Mesenchymal stem cell (in vitro differentiated cells and primary cell): ENCODE measurements around the gene PSMA6.

Experiments used
- DNase-seq: peaks from one replicate; pipeline ENCODE4 v3.0.0-alpha.2; 2013
- H2AFZ ChIP-seq: one replicate; pipeline ENCODE4 v1.6.1; 2013; ENCODE audit warnings: low read depth, mild to moderate bottlenecking, control low read depth, inconsistent platforms, low read length, moderate library complexity
- H2AK5ac ChIP-seq: 2 replicates; pipeline ENCODE4 v1.6.1; 2013; ENCODE audit warnings: low read length, moderate library complexity, mild to moderate bottlenecking, inconsistent platforms; ENCODE audit not compliant: severe bottlenecking
- H2BK120ac ChIP-seq: one replicate; pipeline ENCODE4 v1.6.1; 2013; ENCODE audit warnings: low read depth, mild to moderate bottlenecking, inconsistent platforms, low read length, moderate library complexity
- H2BK12ac ChIP-seq, 2 experiments: one replicate each; pipeline ENCODE4 v1.6.1; 2013; ENCODE audit warnings: inconsistent platforms in 2 of 2, low read length in 2 of 2, mild to moderate bottlenecking in 2 of 2, moderate library complexity in 2 of 2, control low read depth in 1 of 2
- H2BK15ac ChIP-seq: one replicate; pipeline ENCODE4 v1.6.1; 2013; ENCODE audit warnings: mild to moderate bottlenecking, low read depth, inconsistent platforms; ENCODE audit not compliant: poor library complexity, severe bottlenecking
- H2BK5ac ChIP-seq: 2 replicates; pipeline ENCODE4 v1.6.1; 2013; ENCODE audit warnings: low read depth, mild to moderate bottlenecking, low read length, control low read depth, inconsistent platforms; ENCODE audit not compliant: poor library complexity, severe bottlenecking
- H3K14ac ChIP-seq, 2 experiments: one replicate each; pipeline ENCODE4 v1.6.1; 2013; ENCODE audit warnings: inconsistent platforms in 2 of 2, low read length in 2 of 2, control low read depth in 1 of 2, mild to moderate bottlenecking in 1 of 2, moderate library complexity in 1 of 2
- H3K18ac ChIP-seq, 2 experiments: one replicate each; pipeline ENCODE4 v1.6.1; 2013; ENCODE audit warnings: inconsistent platforms in 2 of 2, low read length in 2 of 2, control low read depth in 1 of 2, low read depth in 1 of 2, mild to moderate bottlenecking in 1 of 2
- H3K23ac ChIP-seq, 2 experiments: one replicate each; pipeline ENCODE4 v1.6.1; 2013; ENCODE audit warnings: inconsistent platforms in 2 of 2, low read length in 2 of 2, mild to moderate bottlenecking in 2 of 2, moderate library complexity in 2 of 2, control low read depth in 1 of 2
- H3K27ac ChIP-seq: 2 replicates; pipeline ENCODE4 v1.5.1; 2013; ENCODE audit warnings: mild to moderate bottlenecking, moderate library complexity, low read length, control low read depth, inconsistent platforms; ENCODE audit not compliant: poor library complexity, severe bottlenecking
- H3K27me3 ChIP-seq, 2 experiments: 2 replicates each; pipeline versions ENCODE4 v1.6.1 to v1.7.0; 2013; ENCODE audit warnings: low read length in 2 of 2, mild to moderate bottlenecking in 2 of 2, moderate library complexity in 2 of 2, control low read depth in 1 of 2, inconsistent platforms in 1 of 2; ENCODE audit not compliant: control insufficient read depth in 1 of 2, insufficient read depth in 1 of 2
- H3K36me3 ChIP-seq, 2 experiments: 2 replicates each; pipeline versions ENCODE4 v1.6.1 to v1.7.0; 2013; ENCODE audit warnings: low read length in 2 of 2, control low read depth in 1 of 2, inconsistent platforms in 1 of 2, low read depth in 1 of 2, mild to moderate bottlenecking in 1 of 2; ENCODE audit not compliant: insufficient read depth in 2 of 2, control insufficient read depth in 1 of 2
- H3K4ac ChIP-seq, 2 experiments: one replicate each; pipeline ENCODE4 v1.6.1; 2013; ENCODE audit warnings: inconsistent platforms in 2 of 2, low read length in 2 of 2, mild to moderate bottlenecking in 2 of 2, moderate library complexity in 2 of 2, control low read depth in 1 of 2, low read depth in 1 of 2
- H3K4me1 ChIP-seq: 2 replicates; pipeline ENCODE4 v1.6.1; 2013; ENCODE audit warnings: low read depth, low read length, control low read depth; ENCODE audit not compliant: control insufficient read depth, insufficient read depth
- H3K4me2 ChIP-seq: 2 replicates; pipeline ENCODE4 v1.6.1; 2013; ENCODE audit warnings: low read length, mild to moderate bottlenecking, inconsistent platforms; ENCODE audit not compliant: poor library complexity, severe bottlenecking
- H3K4me3 ChIP-seq, 2 experiments: 2 replicates each; pipeline versions ENCODE4 v1.5.1 to v1.7.0; 2013; ENCODE audit warnings: low read length in 2 of 2, mild to moderate bottlenecking in 2 of 2, control low read depth in 1 of 2, low read depth in 1 of 2; ENCODE audit not compliant: insufficient read depth in 1 of 2
- H3K79me1 ChIP-seq: replicated peaks from 2 replicates; pipeline ENCODE4 v1.6.1; 2013; ENCODE audit warnings: mild to moderate bottlenecking, control low read depth, low read length, inconsistent platforms; ENCODE audit not compliant: poor library complexity, severe bottlenecking
- H3K9ac ChIP-seq: 2 replicates; pipeline ENCODE4 v1.7.0; 2013; ENCODE audit warnings: mild to moderate bottlenecking, low read length, moderate library complexity
- H3K9me3 ChIP-seq: 2 replicates; pipeline ENCODE4 v1.7.0; 2013; ENCODE audit warnings: mild to moderate bottlenecking, low read length; ENCODE audit not compliant: control insufficient read depth
- H4K8ac ChIP-seq: one replicate; pipeline ENCODE4 v1.6.1; 2013; ENCODE audit warnings: inconsistent platforms, mild to moderate bottlenecking, low read length, moderate library complexity
- H4K91ac ChIP-seq: one replicate; pipeline ENCODE4 v1.6.1; 2013; ENCODE audit warnings: mild to moderate bottlenecking, low read length, inconsistent platforms
- WGBS: methylation state at CpG from one replicate; pipeline ENCODE4 v1.1.7; 2013; ENCODE audit warnings: mixed read lengths; 5-methylcytosine and 5-hydroxymethylcytosine counted together

Gene PSMA6

DNA sequence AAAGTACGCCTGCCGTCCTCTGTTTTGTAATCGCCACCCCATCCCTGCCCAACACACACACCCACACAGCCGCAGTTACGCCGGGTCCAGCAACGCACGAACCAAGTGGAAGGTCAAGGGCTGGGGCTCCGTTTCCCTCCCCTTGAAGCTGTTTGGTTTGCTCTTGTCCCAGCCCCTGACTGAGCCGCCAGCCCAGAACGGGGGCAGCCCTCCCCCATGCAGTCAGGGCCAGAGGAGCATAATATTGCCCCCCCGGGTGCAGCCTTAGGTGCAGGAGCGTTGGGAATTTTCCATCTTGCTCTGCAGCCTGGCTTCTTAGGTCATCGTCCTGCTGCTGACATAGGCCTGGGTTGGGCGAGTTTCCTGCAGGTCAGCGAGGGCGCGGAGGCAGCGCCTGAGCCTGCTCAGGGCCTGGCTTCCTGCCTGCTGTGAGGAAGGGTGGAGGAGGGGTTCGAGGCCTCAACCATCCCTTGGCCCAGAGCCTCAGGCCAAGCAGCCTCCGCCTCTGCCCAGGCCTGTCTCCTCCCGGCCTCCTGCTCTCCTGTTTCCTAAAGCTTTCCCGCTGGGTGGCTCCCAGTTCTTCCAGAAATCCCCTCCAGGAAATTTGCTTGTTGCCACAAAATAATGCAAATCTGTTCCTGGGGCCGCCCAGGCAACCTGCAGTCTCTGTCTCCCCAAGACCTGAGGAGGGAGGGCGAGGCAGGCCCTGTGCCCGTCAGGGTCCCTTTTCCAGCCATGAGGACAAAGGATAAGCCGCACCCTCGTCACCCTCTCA, 44.5 kb downstream of the PSMA6 start:
- DNase-seq: peak; percentile 95
- no peak overlapping the region for H2BK5ac ChIP-seq
- no peaks in the 10 kb centered on the region for H3K36me3 ChIP-seq
- H4K91ac ChIP-seq: peak overlapping the region; percentile 87
- peak overlapping the region; percentile 15 for H2AFZ ChIP-seq
- WGBS: 18% methylated on average over 27 of the region's 28 CpGs
- peak overlapping the region; percentile 81 for H4K8ac ChIP-seq
- H3K4me3 ChIP-seq: peak overlapping the region in 1 of 2 experiments; percentile 35
- H2BK120ac ChIP-seq: peak overlapping the region; percentile 67
- H3K14ac ChIP-seq: peak overlapping the region in 1 of 2 experiments; percentile 31
- H2BK12ac ChIP-seq: peak overlapping the region in 1 of 2 experiments; percentile 85
- H2BK15ac ChIP-seq: peak overlapping the region; percentile 55
- H3K23ac ChIP-seq: no peak overlapping the region
- peak overlapping the region; percentile 39 to 94 for H3K4ac ChIP-seq
- peaks cover 47% of the 10 kb centered on the region for H3K4me1 ChIP-seq
- no peak overlapping the region for H3K4me2 ChIP-seq
- H3K79me1 ChIP-seq: no peaks in the 10 kb centered on the region
- H3K9me3 ChIP-seq: no peaks in the 10 kb centered on the region
- H2AK5ac ChIP-seq: peak overlapping the region; percentile 18
- peak overlapping the region; percentile 71 to 93 for H3K18ac ChIP-seq
- H3K27ac ChIP-seq: peak overlapping the region; percentile 3
- H3K9ac ChIP-seq: peak overlapping the region; percentile 85
- H3K27me3 ChIP-seq: no peaks in the 10 kb centered on the region

DNA sequence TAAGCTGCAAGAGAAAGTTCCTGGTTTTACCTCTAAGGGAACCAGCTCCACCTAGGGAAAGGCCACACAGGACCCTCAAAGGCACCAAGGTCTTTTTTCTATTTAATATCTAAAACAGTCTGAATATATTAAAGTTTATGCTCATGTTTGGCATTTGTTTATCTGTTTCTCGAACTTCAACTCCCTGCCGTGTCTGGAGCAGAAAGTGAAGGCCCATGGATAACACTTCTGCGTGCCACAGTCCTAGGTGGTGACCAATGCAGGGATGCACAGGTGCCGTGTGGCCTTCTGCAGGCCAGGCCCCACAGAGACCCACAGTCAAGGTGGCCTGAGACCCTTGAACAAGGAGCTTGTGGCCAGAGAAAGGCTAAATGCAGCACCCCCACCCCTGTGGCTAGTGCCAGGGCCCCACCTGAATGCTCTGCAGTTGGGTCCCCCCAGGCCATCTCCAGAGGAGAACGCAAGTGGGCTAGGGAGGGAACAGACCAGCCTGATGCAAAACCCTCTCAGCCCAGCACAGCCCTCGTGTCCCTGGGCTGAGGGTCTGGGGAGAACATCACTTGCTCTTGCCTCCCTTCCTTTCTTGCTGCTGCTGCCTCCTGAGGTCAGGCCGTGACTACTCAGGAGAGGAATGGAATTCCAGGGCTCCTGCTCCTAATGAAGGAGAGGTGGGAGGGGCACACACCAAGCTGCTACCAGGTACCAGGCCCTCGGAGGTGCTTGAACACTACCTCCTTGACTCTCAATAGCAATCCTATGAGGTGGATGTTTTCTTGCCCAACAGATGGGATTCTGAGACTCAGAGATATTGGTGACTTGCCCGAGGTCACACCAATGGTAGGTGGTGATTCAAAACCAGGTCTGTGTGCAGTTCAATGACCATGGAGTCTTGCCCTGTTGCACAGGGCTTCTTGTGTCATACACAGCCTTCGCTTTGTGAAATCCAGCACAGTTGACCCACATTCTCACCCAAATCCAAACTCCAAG, 45.4 kb downstream of the PSMA6 start:
- Histone ChIP-seq H3K9me3 (no peaks in the 10 kb centered on the region), H2BK5ac (no peak overlapping the region), H2BK120ac (peak overlapping the region; percentile 67), H3K79me1 (no peaks in the 10 kb centered on the region), H3K4me3 (peak overlapping the region in 1 of 2 experiments; percentile 14), H4K91ac (peak overlapping the region; percentile 87), H3K4ac (peak overlapping the region; percentile 92 to 94), H3K27ac (peak overlapping the region; percentile 3), H3K23ac (no peak overlapping the region), H3K14ac (peak overlapping the region in 1 of 2 experiments; percentile 31), H3K4me1 (peaks cover 50% of the 10 kb centered on the region), H2BK12ac (peak overlapping the region; percentile 85 to 97), H3K9ac (peak overlapping the region; percentile 85), H2AK5ac (peak overlapping the region; percentile 50), H3K18ac (peak overlapping the region; percentile 86 to 93), H3K36me3 (no peaks in the 10 kb centered on the region), H3K27me3 (no peaks in the 10 kb centered on the region), H2BK15ac (peak overlapping the region; percentile 60), H4K8ac (peak overlapping the region; percentile 92), H2AFZ (peak overlapping the region; percentile 15), H3K4me2 (no peak overlapping the region)
- no peak for DNase-seq
- WGBS: 89% methylated on average over 9 of the region's 10 CpGs

DNA sequence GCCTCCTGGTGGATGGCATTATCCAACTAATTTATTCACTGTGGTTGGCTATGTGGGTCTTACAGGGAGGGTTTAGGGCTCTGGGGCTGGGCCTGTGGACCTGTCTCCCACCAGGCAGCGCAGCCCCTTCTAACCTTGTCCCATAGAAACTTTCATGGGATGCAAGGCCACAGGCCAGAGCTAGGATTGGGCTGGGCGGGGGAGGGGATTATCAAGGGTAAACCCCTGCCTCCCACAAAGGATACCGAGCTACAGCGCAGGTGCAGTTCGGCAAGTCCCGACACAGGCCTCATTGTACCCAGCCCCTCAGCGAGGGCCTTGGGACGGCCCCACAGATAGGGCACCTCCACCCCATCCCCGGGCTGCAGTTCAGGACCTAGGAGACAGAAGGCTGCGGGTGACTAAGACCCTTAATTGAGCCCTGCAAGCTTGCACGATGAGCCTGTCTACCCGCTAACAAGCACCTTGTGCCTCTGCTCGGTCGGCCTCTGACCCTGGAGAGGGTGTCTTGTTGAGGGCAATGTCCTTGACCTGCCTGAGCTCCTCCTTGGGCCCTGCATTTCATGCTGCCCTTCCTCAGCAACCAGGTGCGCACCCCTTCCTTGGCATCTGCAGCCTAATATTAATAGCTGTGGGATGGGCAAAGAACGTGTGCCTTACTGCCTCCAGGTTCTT, 46.7 kb downstream of the PSMA6 start:
- no peak overlapping the region for H3K4me3 ChIP-seq
- WGBS: 97% methylated on average over 15 of the region's 16 CpGs
- peak overlapping the region in 1 of 2 experiments; percentile 42 for H3K18ac ChIP-seq
- no peak overlapping the region for H2AK5ac ChIP-seq
- peaks cover 44% of the 10 kb centered on the region for H3K4me1 ChIP-seq
- H2BK5ac ChIP-seq: no peak overlapping the region
- H4K8ac ChIP-seq: no peak overlapping the region
- no peak overlapping the region for H3K4me2 ChIP-seq
- peak overlapping the region; percentile 60 for H2BK15ac ChIP-seq
- peak overlapping the region in 1 of 2 experiments; percentile 32 for H3K4ac ChIP-seq
- H2BK12ac ChIP-seq: peak overlapping the region; percentile 28 to 51
- H4K91ac ChIP-seq: no peak overlapping the region
- no peak overlapping the region for H3K23ac ChIP-seq
- no peak overlapping the region for H3K9ac ChIP-seq
- no peak overlapping the region for H3K27ac ChIP-seq
- no peaks in the 10 kb centered on the region for H3K27me3 ChIP-seq
- no peak overlapping the region for H2BK120ac ChIP-seq
- no peak for DNase-seq
- no peak overlapping the region for H3K14ac ChIP-seq
- H2AFZ ChIP-seq: no peak overlapping the region
- no peaks in the 10 kb centered on the region for H3K79me1 ChIP-seq
- H3K9me3 ChIP-seq: no peaks in the 10 kb centered on the region
- H3K36me3 ChIP-seq: no peaks in the 10 kb centered on the region
